ENCODE data around the gene AOPEP. TPM values are rescaled to one million over a fixed set of nuclear protein-coding genes. Genes with fewer than 3 reads are reported as not detected.

Gene AOPEP
- polyA plus RNA-seq, 2 of the 4 experiments (the other 2 are of a cell fraction): 226 to 266 TPM

GRCh38 chr9:94867281-94867841 lies 140.9 kb downstream of the AOPEP start:
- 1% methylated on average over 8 of the region's 8 CpGs for WGBS (ENCODE audit: missing lambda C conversion rate)
- peak; percentile 86 to 94 for ATAC-seq
- Histone ChIP-seq H3K9me3 (no peaks in the 10 kb centered on the region), H3K4me2 (peak overlapping the region; percentile 64), H3K4me1 (peaks cover 83% of the 10 kb centered on the region), H3K27ac (peak overlapping the region; percentile 94 to 97), H3K4me3 (no peak overlapping the region)
- FAIRE-seq: peak; percentile 99
- DNase-seq (ENCODE audit: low read depth in 1 of 2, low spot score in 1 of 2): peak; percentile 87 to 99
- ChIA-PET POLR2A (interaction anchor here (0.7 to 4.0 kb wide), 16 partner anchors 13 to 181 kb away, joined by 3 to 36 read pairs (median 10); no protein-coding TSS in a partner anchor), CTCF (interaction anchor here (1.0 to 3.5 kb wide), 20 partner anchors 10 to 186 kb away, joined by 3 to 33 read pairs (median 4); no protein-coding TSS in a partner anchor)
- no peak for TF ChIP-seq CTCF (IDR thresholded peaks at IDR 0.05)
- no peak for TF ChIP-seq CBX2 (IDR thresholded peaks at IDR 0.05; ENCODE audit: borderline replicate concordance, low read depth)
- peak; percentile 88 to 96 for TF ChIP-seq JUN (IDR thresholded peaks at IDR 0.05)
- no peak for TF ChIP-seq POLR2A (IDR thresholded peaks at IDR 0.05; ENCODE audit: low read length)
- no peak for TF ChIP-seq ZNF302 (CRISPR knock-in tag; IDR thresholded peaks at IDR 0.05)
- TF ChIP-seq USF2 (IDR thresholded peaks at IDR 0.05): no peak
- no peak for TF ChIP-seq NR3C1 (IDR thresholded peaks at IDR 0.05)
- TF ChIP-seq SREBF2 (IDR thresholded peaks at IDR 0.05): no peak
- peak; percentile 46; the same call in 1 of the 2 replicates for TF ChIP-seq HOXB5 (CRISPR knock-in tag; IDR thresholded peaks at IDR 0.05)
- TF ChIP-seq PHF8 (IDR thresholded peaks at IDR 0.05; ENCODE audit: borderline replicate concordance, low read depth): no peak
- peak; percentile 76 to 97 for TF ChIP-seq CEBPB (IDR thresholded peaks at IDR 0.05)
- TF ChIP-seq RAD21 (conservative IDR thresholded peaks at IDR 0.05 in 1 of 2, IDR thresholded peaks at IDR 0.05 in 1 of 2): peak; percentile 60 to 70
- TF ChIP-seq TFCP2L1 (CRISPR knock-in tag; IDR thresholded peaks at IDR 0.05): 0 out of 2 replicates have a peak, but pooled peaks have one; percentile 47
- TF ChIP-seq RARB (CRISPR knock-in tag; IDR thresholded peaks at IDR 0.05): peak; percentile 99
- peak; percentile 83 for TF ChIP-seq BCL3 (IDR thresholded peaks at IDR 0.05)
- TF ChIP-seq NFE2L2 (conservative IDR thresholded peaks at IDR 0.05; ENCODE audit: low read length): peak; percentile 85
- peak; percentile 94 for TF ChIP-seq MAFK (IDR thresholded peaks at IDR 0.05; ENCODE audit: partially characterized antibody)
- TF ChIP-seq MYC (IDR thresholded peaks at IDR 0.05; ENCODE audit: borderline replicate concordance, low read length): no peak
- TF ChIP-seq HMGXB4 (CRISPR knock-in tag; IDR thresholded peaks at IDR 0.05; ENCODE audit: borderline replicate concordance): peak; percentile 93
- TF ChIP-seq ZC3H11A (IDR thresholded peaks at IDR 0.05): no peak
- peak; percentile 83 for TF ChIP-seq JUNB (IDR thresholded peaks at IDR 0.05)
- peak; percentile 90 for TF ChIP-seq MAX (IDR thresholded peaks at IDR 0.05)
- TF ChIP-seq REST (IDR thresholded peaks at IDR 0.05): no peak
- TF ChIP-seq PBX3 (IDR thresholded peaks at IDR 0.05): peak; percentile 84
- peak; percentile 19 for TF ChIP-seq CHD2 (IDR thresholded peaks at IDR 0.05; ENCODE audit: low read length, partially characterized antibody)
- TF ChIP-seq EHMT2 (IDR thresholded peaks at IDR 0.05; ENCODE audit: low read depth): no peak
- no peak for TF ChIP-seq ELK1 (IDR thresholded peaks at IDR 0.05; ENCODE audit: low read depth, low read length)
- TF ChIP-seq MAZ (IDR thresholded peaks at IDR 0.05; ENCODE audit: borderline replicate concordance, low read depth, low read length): no peak
- TF ChIP-seq HDAC2 (IDR thresholded peaks at IDR 0.05): no peak
